NCI-H510A (cell line): ENCODE data around the gene TMEM229B.

Experiments used
- DNase-seq: peaks from one replicate; lab custom pipeline; 2025; lab: John Stamatoyannopoulos, UW

TMEM229B gene

DNA sequence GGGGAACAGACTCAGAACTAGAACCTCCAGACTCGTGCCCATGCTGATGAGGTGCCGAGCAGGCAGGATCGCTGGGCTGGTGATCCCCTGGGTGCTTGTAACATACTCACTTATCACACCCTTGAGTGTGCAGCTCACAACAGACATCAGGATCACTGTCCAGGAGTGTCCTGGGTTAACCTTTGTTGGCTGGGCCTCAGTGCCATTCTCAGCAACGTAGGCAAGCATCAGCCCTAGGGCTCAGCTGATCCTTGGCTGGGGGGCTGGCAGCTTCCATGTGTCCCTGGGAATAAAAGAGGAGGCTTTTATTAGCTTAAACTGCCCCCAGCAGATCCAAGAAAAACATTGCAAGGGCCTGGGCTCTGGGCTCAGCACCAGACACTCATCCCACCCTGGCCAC lies 1.6 kb downstream of the TMEM229B start:
- no peak for DNase-seq

GRCh38 chr14:67485501-67486095 lies 2.9 kb downstream of the TMEM229B start:
- no peak for DNase-seq

DNA sequence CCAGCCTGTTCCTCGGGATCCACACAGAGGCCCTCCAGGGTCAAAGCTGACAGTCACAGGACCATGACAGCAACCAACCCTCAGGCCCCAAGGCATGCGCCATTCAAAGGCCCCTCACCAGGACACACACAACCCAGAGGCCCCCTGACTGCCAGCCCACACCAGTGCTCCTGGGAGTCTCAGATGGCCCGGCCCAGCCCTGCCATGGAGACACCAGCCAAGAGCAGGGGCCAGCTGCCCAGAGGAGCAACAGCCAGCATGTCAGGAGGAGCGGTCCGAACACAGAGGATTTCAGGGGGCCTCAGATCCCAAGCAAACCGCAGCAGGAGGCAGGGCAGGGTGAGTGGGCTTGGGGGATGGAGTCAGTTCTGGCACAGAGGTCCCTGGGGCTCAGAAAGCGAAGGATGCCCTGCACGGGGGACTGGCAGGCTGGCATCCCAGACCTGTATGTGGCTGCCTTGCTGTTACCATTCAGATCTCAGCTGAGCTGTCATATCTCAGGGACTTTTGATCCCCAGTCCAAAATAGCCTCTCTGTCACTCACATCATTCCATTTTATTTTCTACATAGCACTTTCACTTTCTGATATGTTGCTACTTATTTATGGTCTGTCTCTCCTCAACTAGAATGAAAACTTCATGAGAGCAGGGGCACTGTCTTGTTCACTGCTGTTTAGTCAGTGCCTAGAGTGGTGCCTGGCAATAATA lies 4.8 kb downstream of the TMEM229B start:
- DNase-seq = no peak

DNA sequence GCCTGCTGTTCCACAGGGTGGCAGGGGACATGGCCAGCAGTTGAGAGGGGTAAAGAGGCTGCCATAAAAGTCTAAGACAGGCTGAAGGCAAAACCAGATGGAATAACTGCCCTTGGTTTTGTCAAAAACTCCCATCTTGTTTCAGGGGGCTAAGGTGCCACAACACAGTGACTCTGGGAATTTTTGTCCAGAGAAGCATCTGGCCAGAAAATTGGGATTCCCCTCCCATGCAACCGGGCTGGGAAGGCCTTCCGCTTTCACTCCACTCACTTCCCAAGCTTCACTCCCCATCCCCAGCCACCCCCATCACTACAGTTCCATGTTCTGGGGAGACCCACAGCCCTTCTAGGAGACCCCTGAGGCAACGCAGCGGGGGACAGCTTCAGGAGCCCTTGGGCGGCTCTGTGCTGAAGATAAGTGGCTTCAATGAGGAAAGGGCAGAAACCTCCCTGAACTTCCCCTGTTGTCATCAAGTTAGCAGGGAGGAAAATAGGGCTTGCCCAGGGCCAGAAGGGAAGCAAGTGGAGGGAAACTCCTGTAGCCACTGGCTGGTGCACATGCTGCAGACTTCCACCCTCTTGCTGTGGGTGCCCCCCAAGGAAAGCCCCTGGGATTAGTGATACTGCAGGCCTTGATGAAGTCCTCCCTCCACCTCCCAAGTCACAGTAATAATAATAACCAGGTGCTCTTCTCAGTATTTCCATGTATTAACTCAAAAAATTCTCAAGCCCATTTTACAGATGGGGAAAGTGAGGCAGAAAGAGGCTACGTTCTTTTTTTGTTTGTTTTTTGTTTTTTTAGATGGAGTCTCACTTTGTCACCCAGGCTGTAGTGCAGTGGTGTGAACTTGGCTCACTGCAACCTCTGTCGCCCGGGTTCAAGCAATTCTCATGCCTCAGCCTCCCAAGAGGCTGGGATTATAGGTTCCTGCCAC lies 6.0 kb downstream of the TMEM229B start:
- no peak for DNase-seq

- peak; percentile 77 for DNase-seq
Observed at GRCh38 chr14:67480011-67480410, 8.5 kb downstream of the TMEM229B start.

DNA sequence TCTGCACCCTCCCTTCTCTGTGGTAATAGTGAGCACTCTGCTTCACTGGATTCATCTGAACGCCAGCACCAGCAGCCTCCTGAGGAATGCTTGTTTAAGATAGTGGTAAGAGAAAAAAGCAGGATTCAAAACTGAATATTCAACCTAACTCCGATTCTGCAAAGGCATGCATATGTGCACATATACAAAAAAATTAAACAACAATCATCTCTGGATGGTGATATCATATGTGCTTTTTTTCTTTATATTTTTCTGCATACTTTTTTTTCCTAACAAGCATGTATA lies 9.8 kb downstream of the TMEM229B start:
- DNase-seq = no peak

- DNase-seq = peak; percentile 91
Observed at GRCh38 chr14:67477926-67478799, 10.4 kb downstream of the TMEM229B start.

DNA sequence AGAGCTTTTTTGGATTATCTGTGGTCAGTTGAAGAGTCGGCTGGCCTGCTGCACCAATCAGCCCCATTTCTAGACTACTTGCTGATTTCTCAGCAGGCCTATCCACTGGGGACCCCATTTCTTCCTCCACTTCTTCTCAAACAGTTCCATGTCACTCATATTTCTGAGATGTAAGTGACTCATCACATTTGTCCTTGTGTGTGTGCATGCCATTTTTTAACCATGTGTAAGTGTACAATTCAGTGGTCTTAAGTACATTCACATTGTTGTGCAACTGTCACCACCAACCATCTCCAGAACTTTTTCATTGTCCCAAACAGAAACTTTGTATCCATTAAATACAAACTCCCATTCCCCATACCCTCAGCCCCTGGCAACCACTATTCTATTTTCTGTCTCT lies 14.2 kb downstream of the TMEM229B start:
- DNase-seq = no peak

DNA sequence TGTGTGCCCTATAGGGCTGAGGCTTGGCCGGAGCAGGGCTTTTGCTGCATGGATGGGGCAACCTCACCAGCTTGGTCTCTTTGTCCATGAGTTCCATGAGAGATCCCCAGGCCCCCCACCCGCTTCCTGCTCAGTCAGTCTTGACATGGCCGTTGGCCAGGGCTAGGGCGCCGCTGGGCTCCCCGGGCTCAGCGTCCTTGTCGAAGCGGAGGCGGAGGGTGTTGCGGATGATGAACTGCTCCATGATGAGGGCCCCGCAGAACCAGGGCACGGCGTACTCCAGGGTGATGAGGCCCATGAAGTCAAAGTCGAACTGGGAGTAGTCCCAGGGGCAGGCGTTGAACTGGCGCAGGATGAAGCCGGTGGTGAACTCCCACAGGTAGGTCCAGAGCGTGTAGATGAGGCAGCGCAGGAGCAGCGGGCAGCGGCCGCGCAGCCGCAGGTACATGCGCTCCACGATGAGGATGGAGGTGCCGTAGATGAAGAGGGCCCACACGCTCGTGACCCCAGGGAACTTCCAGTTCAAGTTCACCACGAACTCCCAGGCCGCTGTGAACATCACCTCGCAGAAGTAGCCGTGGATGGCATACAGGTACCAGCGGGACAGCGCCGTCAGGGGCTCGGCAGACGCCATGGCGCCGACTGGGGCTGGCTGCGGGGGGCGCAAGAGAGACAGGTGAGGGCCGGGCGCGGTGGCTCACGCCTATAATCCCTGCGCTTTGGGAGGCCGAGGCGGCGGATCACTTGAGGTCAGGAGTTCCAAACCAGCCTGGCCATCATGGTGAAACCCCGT lies 15.0 kb downstream of the TMEM229B start:
- no peak for DNase-seq

DNA sequence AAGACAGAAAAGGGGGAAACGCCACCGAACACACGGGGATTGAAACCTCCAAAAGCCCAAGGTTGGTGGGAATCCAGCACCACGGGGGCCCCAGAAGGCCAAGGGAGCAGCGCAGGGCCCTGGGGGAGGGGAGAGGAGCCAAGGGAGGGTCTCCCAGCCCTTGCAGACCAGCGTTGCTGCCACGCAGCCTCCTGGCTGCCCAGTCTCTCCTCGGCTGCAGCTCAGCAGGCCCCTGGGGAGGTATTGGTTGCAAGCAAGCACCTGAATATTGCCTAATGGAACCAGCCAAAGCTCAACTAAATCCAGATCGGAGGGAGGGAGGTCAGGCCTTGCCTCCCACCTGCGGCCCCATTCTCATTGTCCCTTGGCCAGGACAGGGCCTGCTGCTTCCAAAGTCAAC lies 15.8 kb downstream of the TMEM229B start:
- DNase-seq = no peak

DNA sequence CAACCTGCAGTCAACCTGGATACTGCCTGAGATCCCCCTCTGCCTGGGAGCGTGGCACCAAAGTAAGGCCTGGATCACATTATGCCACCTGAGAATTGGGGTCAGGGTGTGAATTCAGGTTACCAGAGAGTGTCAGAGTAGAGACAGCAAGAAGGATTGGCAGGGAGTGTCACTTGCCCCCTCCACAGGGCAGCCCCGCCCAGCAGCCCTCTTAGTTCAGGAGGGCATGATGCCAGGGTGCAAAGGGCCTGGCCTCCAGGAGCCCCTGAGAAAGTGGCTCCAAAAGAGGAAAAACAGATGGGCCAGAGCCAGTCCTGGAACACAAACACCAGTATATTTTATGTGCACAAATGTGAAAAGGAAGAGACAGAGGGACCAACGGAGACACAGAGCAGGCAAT lies 18.6 kb downstream of the TMEM229B start:
- DNase-seq = no peak

DNA sequence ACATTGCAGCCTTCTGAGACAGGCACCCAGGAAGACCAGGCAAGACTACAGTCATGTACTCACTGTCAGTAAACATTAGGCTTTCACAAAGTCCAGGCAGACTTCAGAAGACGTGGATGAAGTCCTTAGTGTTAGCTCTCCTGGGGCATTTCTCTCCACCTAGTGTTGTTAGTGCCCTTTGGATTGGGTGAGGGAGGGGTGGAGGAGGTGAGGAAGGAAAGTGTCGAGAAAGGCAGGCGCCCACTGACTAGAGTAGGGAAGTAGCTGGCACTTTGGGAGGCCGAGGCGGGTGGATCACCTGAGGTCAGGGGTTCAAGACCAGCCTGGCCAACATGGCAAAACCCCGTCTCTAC lies 20.2 kb downstream of the TMEM229B start:
- no peak for DNase-seq

GRCh38 chr14:67467134-67467533 lies 21.4 kb downstream of the TMEM229B start:
- DNase-seq = no peak

- DNase-seq = no peak
Observed at GRCh38 chr14:67464879-67465278, 23.6 kb downstream of the TMEM229B start.

DNA sequence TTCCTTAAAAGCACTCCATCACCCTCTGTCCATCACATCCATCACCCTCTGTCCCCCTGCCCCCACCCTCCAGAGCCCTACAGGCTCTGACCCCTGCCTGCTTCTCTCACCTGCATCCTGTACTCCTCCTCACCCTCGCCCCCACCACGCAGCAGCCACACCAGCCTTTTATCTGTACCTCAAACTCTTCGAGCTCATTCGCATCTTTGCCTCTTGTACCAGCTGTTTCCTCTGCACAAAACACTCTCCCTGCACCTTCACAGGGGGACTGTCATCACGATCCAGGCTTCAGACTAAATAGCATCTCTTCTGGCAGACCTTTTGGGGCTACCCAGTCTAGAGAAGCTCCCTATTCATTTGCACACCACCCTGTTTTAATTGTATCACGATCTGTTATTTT lies 24.1 kb downstream of the TMEM229B start:
- DNase-seq = no peak

DNA sequence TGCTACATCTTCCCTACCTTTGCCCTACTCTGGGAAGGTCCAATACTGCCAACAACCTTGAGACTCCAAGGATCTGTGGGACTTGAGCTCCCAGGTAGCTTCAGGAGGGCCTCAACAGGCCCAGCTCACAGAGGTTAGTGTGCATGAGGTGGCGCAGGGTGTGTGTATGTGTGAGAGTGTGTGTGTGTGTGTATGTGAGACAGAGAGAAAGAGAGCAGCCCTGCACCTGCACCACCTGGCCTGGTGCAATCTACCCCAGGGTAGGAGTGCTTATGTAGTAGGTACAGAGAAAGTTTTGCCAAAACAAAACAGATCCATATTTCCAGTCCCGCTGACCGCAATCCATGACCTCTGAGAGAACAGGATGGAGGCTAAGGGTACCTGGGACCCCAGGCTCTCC lies 24.6 kb downstream of the TMEM229B start:
- DNase-seq = no peak

DNA sequence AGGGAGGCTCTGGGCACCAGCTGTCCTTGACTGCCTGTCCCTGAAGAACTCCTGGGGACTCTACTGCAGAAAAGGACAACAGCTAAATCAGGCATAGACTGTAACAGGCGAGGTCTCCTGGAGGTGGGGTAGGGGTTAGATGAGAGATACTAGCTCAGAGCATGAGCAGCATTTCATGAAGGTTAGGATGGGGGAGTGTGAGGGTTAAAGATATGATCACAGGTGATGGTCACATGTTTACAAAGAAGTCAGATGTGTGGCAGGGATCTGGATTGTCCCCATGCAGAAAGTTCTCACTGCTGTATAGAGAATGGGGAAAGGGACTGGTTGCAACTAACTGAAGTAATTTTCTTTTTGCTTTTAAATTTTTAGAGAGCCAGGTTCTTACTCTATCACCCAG lies 26.5 kb downstream of the TMEM229B start:
- no peak for DNase-seq

- DNase-seq = no peak
Observed at GRCh38 chr14:67461341-67461985, 27.1 kb downstream of the TMEM229B start.

GRCh38 chr14:67459336-67459735 lies 29.2 kb downstream of the TMEM229B start:
- DNase-seq = no peak

DNA sequence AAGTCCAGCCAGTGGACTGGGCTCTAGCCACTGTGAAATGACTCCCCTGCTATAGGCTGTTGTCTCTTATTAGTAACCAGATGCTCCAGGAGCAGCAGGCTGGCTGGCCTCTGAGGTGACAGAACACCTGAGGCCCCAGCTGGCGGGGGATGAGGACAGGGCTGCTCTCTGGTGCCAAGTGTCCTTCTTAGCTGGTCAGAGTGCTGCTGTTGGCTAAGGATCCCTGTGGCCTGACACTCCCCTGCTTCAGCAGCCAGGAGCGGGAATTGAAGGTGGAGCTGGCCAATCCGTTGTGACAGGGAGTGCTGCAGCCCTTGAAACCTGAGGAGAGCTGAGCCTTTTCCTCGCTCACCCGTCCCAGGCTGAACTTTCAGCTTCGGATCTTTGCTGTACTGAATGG lies 30.7 kb downstream of the TMEM229B start:
- DNase-seq = peak; percentile 89

GRCh38 chr14:67456732-67457131 lies 31.8 kb downstream of the TMEM229B start:
- DNase-seq = no peak
